ENCODE data around the gene SHD. TPM values are rescaled to one million over a fixed set of nuclear protein-coding genes. Genes with fewer than 3 reads are reported as not detected.

The SHD gene
- total and polyA plus RNA-seq, 9 of the 15 experiments (the other 6 are each of a cell fraction or from before 2014, with no cell fraction given) = 0.05 to 0.62 (median 0.15) TPM; not detected in 5

- TF ChIP-seq ZNF407 (IDR thresholded peaks at IDR 0.05; ENCODE audit: low read depth) = no peak
- TF ChIP-seq HMBOX1 (IDR thresholded peaks at IDR 0.05) = peak; percentile 96
- TF ChIP-seq SMARCA4 (IDR thresholded peaks at IDR 0.05) = 0 out of 2 replicates have a peak, but pooled peaks have one; percentile 35
- peak; percentile 35; the same call in 1 of the 2 replicates for TF ChIP-seq ZC3H11A (IDR thresholded peaks at IDR 0.05; ENCODE audit: low read depth, low read length)
- TF ChIP-seq FOXA1 (IDR thresholded peaks at IDR 0.05; ENCODE audit: borderline replicate concordance) = no peak
- TF ChIP-seq, protein P1, sequence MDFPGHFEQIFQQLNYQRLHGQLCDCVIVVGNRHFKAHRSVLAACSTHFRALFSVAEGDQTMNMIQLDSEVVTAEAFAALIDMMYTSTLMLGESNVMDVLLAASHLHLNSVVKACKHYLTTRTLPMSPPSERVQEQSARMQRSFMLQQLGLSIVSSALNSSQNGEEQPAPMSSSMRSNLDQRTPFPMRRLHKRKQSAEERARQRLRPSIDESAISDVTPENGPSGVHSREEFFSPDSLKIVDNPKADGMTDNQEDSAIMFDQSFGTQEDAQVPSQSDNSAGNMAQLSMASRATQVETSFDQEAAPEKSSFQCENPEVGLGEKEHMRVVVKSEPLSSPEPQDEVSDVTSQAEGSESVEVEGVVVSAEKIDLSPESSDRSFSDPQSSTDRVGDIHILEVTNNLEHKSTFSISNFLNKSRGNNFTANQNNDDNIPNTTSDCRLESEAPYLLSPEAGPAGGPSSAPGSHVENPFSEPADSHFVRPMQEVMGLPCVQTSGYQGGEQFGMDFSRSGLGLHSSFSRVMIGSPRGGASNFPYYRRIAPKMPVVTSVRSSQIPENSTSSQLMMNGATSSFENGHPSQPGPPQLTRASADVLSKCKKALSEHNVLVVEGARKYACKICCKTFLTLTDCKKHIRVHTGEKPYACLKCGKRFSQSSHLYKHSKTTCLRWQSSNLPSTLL (IDR thresholded peaks at IDR 0.05) = no peak
Observed at GRCh38 chr19:4246767-4247593, 32.1 kb upstream of the SHD start, which contains the start of gene YJU2 (continued).
